ENCODE data around the gene BABAM2. TPM values are rescaled to one million over a fixed set of nuclear protein-coding genes. Genes with fewer than 3 reads are reported as not detected.
"Not testable (repeated sequence)": the region's sequence is repeated elsewhere in the genome, so short reads cannot be mapped to it uniquely, and the experiment has no call there.

The BABAM2 gene
- total RNA-seq, 1 experiment from 2014 or later: 27.1 TPM

GRCh38 chr2:27977731-27978312, 87.3 kb downstream of the BABAM2 start:
- no peak overlapping the region for H4K91ac ChIP-seq (ENCODE audit: insufficient read length, low read depth, low read length)
- H4K20me1 ChIP-seq (ENCODE audit: control insufficient read depth, insufficient read depth, insufficient read length): no peaks in the 10 kb centered on the region
- no peak overlapping the region for H3K4me3 Mint-ChIP-seq
- no peak overlapping the region for H3K18ac ChIP-seq (ENCODE audit: insufficient read length, low read depth, low read length)
- no peak overlapping the region for H3K14ac ChIP-seq (ENCODE audit: insufficient read depth, low read length)
- H3K4me2 ChIP-seq (ENCODE audit: insufficient read depth, insufficient read length, low read length): no peak overlapping the region
- no peak overlapping the region for H2BK5ac ChIP-seq (ENCODE audit: insufficient read length, low read length)
- H3K4ac ChIP-seq (ENCODE audit: low read depth, low read length): no peak overlapping the region
- H3K9ac ChIP-seq (ENCODE audit: extremely low read depth, insufficient read length, low read length): no peak overlapping the region
- H3K23me2 ChIP-seq (ENCODE audit: insufficient read length, low read depth, low read length, poor library complexity, severe bottlenecking): no peaks in the 10 kb centered on the region
- no peak overlapping the region for H2BK20ac ChIP-seq (ENCODE audit: low read depth, low read length, poor library complexity, severe bottlenecking)
- no peak overlapping the region for H3K27ac ChIP-seq (ENCODE audit: insufficient read length, low read depth, low read length)
- H3K27me3 Mint-ChIP-seq (ENCODE audit: low read depth): no peaks in the 10 kb centered on the region
- TF ChIP-seq CTCF (conservative IDR thresholded peaks at IDR 0.05): no peak
- no peak overlapping the region for H4K8ac ChIP-seq (replicated peaks; ENCODE audit: insufficient read length, low read depth, low read length)
- no peak overlapping the region for H2AFZ ChIP-seq (ENCODE audit: low read length)
- no peak overlapping the region for H3T11ph ChIP-seq (ENCODE audit: low read length)
- peaks cover 9 to 10% of the 10 kb centered on the region in 2 experiments for H3K4me1 Mint-ChIP-seq
- no peak overlapping the region for H2BK120ac ChIP-seq (ENCODE audit: low read depth, low read length, poor library complexity, severe bottlenecking)
- no peak for DNase-seq
- no peaks in the 10 kb centered on the region for H3K9me3 Mint-ChIP-seq
- H3K36me3 Mint-ChIP-seq (ENCODE audit: insufficient read depth in 1 of 3, low read depth in 3 of 3): no peaks in the 10 kb centered on the region
- H3K4me1 ChIP-seq (ENCODE audit: insufficient read depth, low read length): peaks cover 3% of the 10 kb centered on the region; the same call in 1 of the 2 replicates
- no peak overlapping the region for H2BK12ac ChIP-seq (ENCODE audit: insufficient read length, low read depth, low read length)
- H2BK15ac ChIP-seq (ENCODE audit: low read depth, low read length): no peak overlapping the region
- no peaks in the 10 kb centered on the region for H3K79me1 ChIP-seq (ENCODE audit: insufficient read depth, low read depth, low read length, poor library complexity, severe bottlenecking)
- no peak overlapping the region for H3K23ac ChIP-seq (ENCODE audit: insufficient read length, low read depth, low read length)
- no peak overlapping the region for H3K27ac Mint-ChIP-seq
- no peak overlapping the region for H4K5ac ChIP-seq (ENCODE audit: insufficient read length, low read depth, low read length)
- H3K9me3 ChIP-seq (ENCODE audit: control insufficient read depth, low read depth, low read length): no peaks in the 10 kb centered on the region
- H3K56ac ChIP-seq (ENCODE audit: insufficient read length, low read depth, low read length): no peak overlapping the region
- H2AK5ac ChIP-seq (ENCODE audit: insufficient read length, low read length): no peak overlapping the region
- H3K79me2 ChIP-seq (ENCODE audit: insufficient read depth, low read length): no peaks in the 10 kb centered on the region
- no peaks in the 10 kb centered on the region for H3K27me3 ChIP-seq (ENCODE audit: insufficient read depth, low read length)
- WGBS (ENCODE audit: extremely low coverage, insufficient read length, low lambda C conversion rate): no CpG with 5 or more reads among the region's 3 CpGs

- not testable (repeated sequence) for H3K4me3 Mint-ChIP-seq
Measured at GRCh38 chr2:27978761-27979160, 88.2 kb downstream of the BABAM2 start.

More at GRCh38 chr2:27978761-27979160, 88.2 kb downstream of the BABAM2 start:
- H3K4ac ChIP-seq (ENCODE audit: low read depth, low read length); DNase-seq; H3K36me3 Mint-ChIP-seq (ENCODE audit: insufficient read depth in 1 of 3, low read depth in 3 of 3); H3K27ac ChIP-seq (ENCODE audit: insufficient read length, low read depth, low read length); H3K23ac ChIP-seq (ENCODE audit: insufficient read length, low read depth, low read length); H2BK120ac ChIP-seq (ENCODE audit: low read depth, low read length, poor library complexity, severe bottlenecking); H3T11ph ChIP-seq (ENCODE audit: low read length); H4K20me1 ChIP-seq (ENCODE audit: control insufficient read depth, insufficient read depth, insufficient read length); H2BK5ac ChIP-seq (ENCODE audit: insufficient read length, low read length); H3K56ac ChIP-seq (ENCODE audit: insufficient read length, low read depth, low read length); H3K27me3 Mint-ChIP-seq (ENCODE audit: low read depth); H3K23me2 ChIP-seq (ENCODE audit: insufficient read length, low read depth, low read length, poor library complexity, severe bottlenecking); H3K9ac ChIP-seq (ENCODE audit: extremely low read depth, insufficient read length, low read length); H3K18ac ChIP-seq (ENCODE audit: insufficient read length, low read depth, low read length); H3K27ac Mint-ChIP-seq; H4K5ac ChIP-seq (ENCODE audit: insufficient read length, low read depth, low read length); H3K79me2 ChIP-seq (ENCODE audit: insufficient read depth, low read length); H3K4me1 ChIP-seq (ENCODE audit: insufficient read depth, low read length); H3K79me1 ChIP-seq (ENCODE audit: insufficient read depth, low read depth, low read length, poor library complexity, severe bottlenecking); H2BK15ac ChIP-seq (ENCODE audit: low read depth, low read length); H4K8ac ChIP-seq (replicated peaks; ENCODE audit: insufficient read length, low read depth, low read length); H2BK20ac ChIP-seq (ENCODE audit: low read depth, low read length, poor library complexity, severe bottlenecking); H2BK12ac ChIP-seq (ENCODE audit: insufficient read length, low read depth, low read length); H3K27me3 ChIP-seq (ENCODE audit: insufficient read depth, low read length); H3K9me3 Mint-ChIP-seq; H2AK5ac ChIP-seq (ENCODE audit: insufficient read length, low read length); H4K91ac ChIP-seq (ENCODE audit: insufficient read length, low read depth, low read length); H3K4me2 ChIP-seq (ENCODE audit: insufficient read depth, insufficient read length, low read length); H3K9me3 ChIP-seq (ENCODE audit: control insufficient read depth, low read depth, low read length); H2AFZ ChIP-seq (ENCODE audit: low read length); H3K14ac ChIP-seq (ENCODE audit: insufficient read depth, low read length): not testable (repeated sequence)
- no CpG with 5 or more reads among the region's 2 CpGs for WGBS (ENCODE audit: extremely low coverage, insufficient read length, low lambda C conversion rate)
- H3K4me1 Mint-ChIP-seq: peaks cover 9 to 10% of the 10 kb centered on the region in 2 experiments

Data from H9 (cell line).